CD8-positive, alpha-beta memory T cell (primary cell): Measurements from ENCODE around the gene NEU1. TPM values are rescaled to one million over a fixed set of nuclear protein-coding genes. Genes with fewer than 3 reads are reported as not detected.
"Not testable (repeated sequence)": the region's sequence is repeated elsewhere in the genome, so short reads cannot be mapped to it uniquely, and the experiment has no call there.

Experiments used
- CTCF ChIA-PET: fragments of 350-600 bp; sonication (Branson Sonifier 250); formaldehyde crosslinking; loops from one replicate; lab custom pipeline; 2021; ENCODE audit warnings: antibody characterized with exemption; lab: Charles Lee
- POLR2A ChIA-PET: fragments of 350-600 bp; sonication (Branson Sonifier 250); formaldehyde crosslinking; loops from one replicate; lab custom pipeline; 2021; ENCODE audit warnings: antibody characterized with exemption; lab: Charles Lee
- DNase-seq, 5 donors: peaks; one replicate each; pipeline versions ENCODE4 v3.0.0 to v3.0.0-alpha.2; 2020 to 2022; ENCODE audit warnings: mixed read lengths in 1 of 5
- H3K27ac ChIP-seq: one replicate; pipeline ENCODE4 v1.7.0; 2013; ENCODE audit warnings: low read depth, mild to moderate bottlenecking, low read length, moderate library complexity
- H3K27me3 ChIP-seq: 2 replicates; pipeline ENCODE4 v1.7.0; 2013; ENCODE audit warnings: low read length, mild to moderate bottlenecking; ENCODE audit not compliant: insufficient read depth, poor library complexity, severe bottlenecking
- H3K36me3 ChIP-seq: 2 replicates; pipeline ENCODE4 v1.7.0; 2013; ENCODE audit warnings: mild to moderate bottlenecking, low read length, moderate library complexity; ENCODE audit not compliant: insufficient read depth
- H3K4me1 ChIP-seq: 2 replicates; pipeline ENCODE4 v1.7.0; 2013; ENCODE audit warnings: mild to moderate bottlenecking, low read length, moderate library complexity; ENCODE audit not compliant: insufficient read depth
- H3K4me3 ChIP-seq: 2 replicates; pipeline ENCODE4 v1.7.0; 2013; ENCODE audit warnings: mild to moderate bottlenecking, low read length
- H3K9me3 ChIP-seq: 2 replicates; pipeline ENCODE4 v1.7.0; 2013; ENCODE audit warnings: mild to moderate bottlenecking, low read length
- H3K27ac Mint-ChIP-seq, 8 donors: one replicate each; pipeline ENCODE4 v1.8.0; 2020 to 2021; ENCODE audit warnings: mixed read lengths in 8 of 8, mild to moderate bottlenecking in 6 of 8, inconsistent platforms in 3 of 8, moderate library complexity in 3 of 8
- H3K27me3 Mint-ChIP-seq, 2 donors: one replicate each; pipeline ENCODE4 v1.8.0; 2020 to 2021; ENCODE audit warnings: mixed read lengths in 2 of 2, mild to moderate bottlenecking in 1 of 2, moderate library complexity in 1 of 2
- H3K36me3 Mint-ChIP-seq, 3 donors: one replicate each; pipeline ENCODE4 v1.8.0; 2020 to 2021; ENCODE audit warnings: mixed read lengths in 3 of 3, inconsistent platforms in 1 of 3, mild to moderate bottlenecking in 1 of 3
- H3K4me1 Mint-ChIP-seq, 3 donors: one replicate each; pipeline ENCODE4 v1.8.0; 2020 to 2021; ENCODE audit warnings: mixed read lengths in 3 of 3, inconsistent platforms in 1 of 3, mild to moderate bottlenecking in 1 of 3
- H3K4me3 Mint-ChIP-seq, 7 donors: one replicate each; pipeline ENCODE4 v1.8.0; 2020 to 2021; ENCODE audit warnings: mixed read lengths in 7 of 7, mild to moderate bottlenecking in 6 of 7, moderate library complexity in 4 of 7, inconsistent platforms in 2 of 7
- H3K9me3 Mint-ChIP-seq, 5 donors: one replicate each; pipeline ENCODE4 v1.8.0; 2020 to 2022; ENCODE audit warnings: mixed read lengths in 5 of 5, mild to moderate bottlenecking in 3 of 5, moderate library complexity in 2 of 5, inconsistent platforms in 1 of 5
- polyA plus RNA-seq: library from polyadenylated mRNA; unstranded; fragments of 300-500 nt; fragmentation: Illumina TruSeq; gene quantifications from one replicate; pipeline ENCODE4 v1.2.3, GENCODE V29; 2021
- total RNA-seq, 2 experiments: library from RNA; stranded (reverse); gene quantifications; one replicate each; pipeline ENCODE4 v1.2.3, GENCODE V29; 2021

Gene NEU1
- total and polyA plus RNA-seq, 3 experiments from 2014 or later = 19.0 to 25.0 (median 19.4) TPM

DNA sequence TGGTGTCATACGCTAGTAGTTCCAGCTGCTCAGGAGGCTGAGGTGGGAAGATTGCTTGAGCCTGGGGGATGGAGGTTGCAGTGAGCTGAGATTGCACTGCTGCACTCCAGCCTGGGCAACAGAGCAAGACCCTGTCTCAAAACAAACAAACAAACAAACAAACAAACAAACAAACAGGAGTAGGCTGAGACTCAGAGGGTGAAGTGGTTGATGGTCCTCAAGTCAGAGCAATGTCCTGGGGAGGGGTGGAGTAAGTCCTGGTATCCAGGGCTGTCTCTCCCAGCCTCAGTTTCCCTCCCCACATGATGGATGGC is 6.0 kb upstream of the NEU1 start:
- POLR2A ChIA-PET, H3K9me3 Mint-ChIP-seq, H3K27ac ChIP-seq, H3K27me3 ChIP-seq, H3K4me1 ChIP-seq, DNase-seq, H3K4me3 Mint-ChIP-seq, H3K9me3 ChIP-seq, H3K36me3 ChIP-seq, H3K4me1 Mint-ChIP-seq, H3K27ac Mint-ChIP-seq, H3K4me3 ChIP-seq, H3K36me3 Mint-ChIP-seq, H3K27me3 Mint-ChIP-seq: not testable (repeated sequence)
- CTCF ChIA-PET = interaction anchor here (0.9 kb wide), 2 partner anchors 15 to 19 kb away, joined by 3 to 4 read pairs; no protein-coding TSS in a partner anchor

DNA sequence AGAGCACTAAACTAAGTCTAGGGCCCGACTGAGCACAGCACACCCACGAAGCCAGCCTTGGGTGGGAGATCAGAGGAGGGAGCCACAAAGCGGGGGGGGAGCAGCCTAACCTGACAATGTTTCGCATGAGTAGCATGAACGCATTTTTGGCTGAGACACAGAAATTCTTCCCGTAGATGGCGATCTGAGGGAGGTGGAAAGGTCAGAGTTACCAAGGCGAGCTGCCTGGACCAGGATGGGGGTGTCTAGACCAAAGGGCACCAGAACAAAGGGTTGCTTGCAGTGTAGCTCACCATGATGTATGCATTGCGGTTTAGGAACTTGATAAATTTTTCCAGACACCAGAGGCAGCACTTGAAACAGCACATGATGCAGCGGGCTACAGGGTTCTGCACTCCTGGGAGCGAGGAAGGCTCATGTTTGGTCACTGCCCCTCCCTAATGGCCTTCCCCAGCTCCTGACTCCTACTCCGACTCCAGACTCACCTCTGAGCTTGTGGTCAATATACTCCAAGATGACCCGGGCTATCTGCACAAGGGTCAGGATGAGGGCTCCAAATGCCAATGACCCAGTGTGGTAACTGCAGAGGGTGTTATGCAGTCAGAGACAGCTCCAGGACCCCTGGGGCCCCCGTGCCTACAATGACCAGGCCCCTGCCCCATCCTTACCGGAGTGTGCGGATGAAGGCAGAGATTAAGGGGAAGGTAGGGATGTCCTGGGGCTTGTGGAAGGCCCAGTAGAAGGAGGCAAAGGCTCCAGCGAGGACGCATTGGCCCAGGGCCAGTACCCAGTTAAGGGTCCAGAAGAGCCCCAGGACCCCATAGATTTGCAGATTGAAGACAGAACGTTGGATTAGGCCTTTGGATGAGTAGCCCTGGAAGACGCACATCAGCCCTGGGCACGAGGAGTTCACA is 2.8 kb upstream of the NEU1 start:
- H3K4me3 Mint-ChIP-seq = peak overlapping the region in 1 of 7 donors; percentile 19
- no peaks in the 10 kb centered on the region for H3K27me3 ChIP-seq
- peaks cover 21% of the 10 kb centered on the region for H3K4me1 ChIP-seq
- DNase-seq = no peak
- ChIA-PET POLR2A (no interaction called here), CTCF (interaction anchor here (1.1 to 1.5 kb wide), 3 partner anchors 24 to 34 kb away, joined by 3 read pairs; no protein-coding TSS in a partner anchor)
- H3K4me3 ChIP-seq = no peak overlapping the region
- no peaks in the 10 kb centered on the region for H3K9me3 Mint-ChIP-seq
- H3K27ac Mint-ChIP-seq = peak overlapping the region in 4 of 8 donors; percentile 17 to 82 (median 50)
- no peak overlapping the region for H3K27ac ChIP-seq
- H3K27me3 Mint-ChIP-seq = peaks cover 0 to 4% of the 10 kb centered on the region in 2 donors
- peaks cover 2% of the 10 kb centered on the region for H3K36me3 ChIP-seq
- H3K4me1 Mint-ChIP-seq = peaks cover 25 to 26% (median 26%) of the 10 kb centered on the region in 3 donors
- no peaks in the 10 kb centered on the region for H3K9me3 ChIP-seq
- peaks cover 0 to 23% (median 0%) of the 10 kb centered on the region in 3 donors for H3K36me3 Mint-ChIP-seq

GRCh38 chr6:31864818-31865204 is 2.2 kb upstream of the NEU1 start:
- no peaks in the 10 kb centered on the region for H3K9me3 Mint-ChIP-seq
- Histone ChIP-seq H3K9me3 (no peaks in the 10 kb centered on the region), H3K4me3 (no peak overlapping the region), H3K27ac (no peak overlapping the region), H3K27me3 (no peaks in the 10 kb centered on the region), H3K4me1 (peaks cover 21% of the 10 kb centered on the region), H3K36me3 (peaks cover 8% of the 10 kb centered on the region)
- DNase-seq = no peak
- ChIA-PET CTCF (interaction anchor here (1.1 to 1.5 kb wide), 2 partner anchors 24 to 34 kb away, joined by 3 read pairs; no protein-coding TSS in a partner anchor), POLR2A (interaction anchor here (2.2 kb wide), 1 partner anchor 135 kb away, joined by 9 read pairs; the partner anchor contains the start of gene DDAH2)
- peaks cover 25 to 26% (median 26%) of the 10 kb centered on the region in 3 donors for H3K4me1 Mint-ChIP-seq
- H3K4me3 Mint-ChIP-seq = peak overlapping the region in 1 of 7 donors; percentile 19
- peak overlapping the region in 3 of 8 donors; percentile 27 to 82 (median 73) for H3K27ac Mint-ChIP-seq
- H3K36me3 Mint-ChIP-seq = peaks cover 0 to 29% (median 0%) of the 10 kb centered on the region in 3 donors
- H3K27me3 Mint-ChIP-seq = peaks cover 0 to 4% of the 10 kb centered on the region in 2 donors

- not testable (repeated sequence) for H3K9me3 Mint-ChIP-seq
- POLR2A ChIA-PET = interaction anchor here (0.6 to 2.2 kb wide), 6 partner anchors 21 to 195 kb away, joined by 3 to 12 read pairs (median 6); partner anchors contain the start of genes DDAH2, HSPA1A and HSPA1L
- H3K27ac ChIP-seq = peak overlapping the region; percentile 92
Measured at GRCh38 chr6:31864123-31864562, 1.5 kb upstream of the NEU1 start.

DNA sequence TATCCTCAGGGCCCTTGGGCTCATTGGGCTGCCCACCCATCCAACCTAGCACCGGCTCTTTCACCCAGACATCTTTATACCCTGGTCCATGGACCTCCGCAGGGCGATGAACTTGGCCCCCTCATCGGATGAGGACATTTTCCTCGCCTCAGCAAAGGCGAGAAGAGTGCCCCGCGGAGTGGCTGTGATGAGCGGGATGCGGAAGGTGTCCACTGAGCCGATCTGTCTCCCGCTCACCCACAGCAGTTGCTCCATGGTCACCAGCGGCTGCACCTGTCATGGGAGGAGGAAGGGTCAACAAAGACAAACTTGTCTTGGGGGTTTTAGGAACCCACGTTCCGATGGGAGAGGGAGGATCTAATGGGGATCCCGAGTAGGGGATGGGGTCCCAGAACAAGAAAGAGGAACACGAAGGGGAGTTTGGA is 690 bp downstream of the NEU1 start:
- H3K4me3 ChIP-seq = peak overlapping the region; percentile 87

More at GRCh38 chr6:31864123-31864562, 1.5 kb upstream of the NEU1 start:
- Mint-ChIP-seq H3K27ac (peak overlapping the region; percentile 82 to 97 (median 94)), H3K36me3 (peaks cover 0 to 36% (median 1%) of the 10 kb centered on the region in 3 donors), H3K4me1 (peaks cover 25 to 26% (median 26%) of the 10 kb centered on the region in 3 donors), H3K4me3 (peak overlapping the region; percentile 80 to 97 (median 93))
- not testable (repeated sequence) for H3K27me3 Mint-ChIP-seq, H3K27me3 ChIP-seq, H3K9me3 ChIP-seq, DNase-seq
- H3K36me3 ChIP-seq = peaks cover 15% of the 10 kb centered on the region
- CTCF ChIA-PET = interaction anchor here (0.9 to 2.2 kb wide), 11 partner anchors 10 to 318 kb away, joined by 3 to 9 read pairs (median 4); partner anchors contain the start of genes ATP6V1G2, BAG6 and GPANK1
- H3K4me3 ChIP-seq = peak overlapping the region; percentile 62
- H3K4me1 ChIP-seq = peaks cover 21% of the 10 kb centered on the region

DNA sequence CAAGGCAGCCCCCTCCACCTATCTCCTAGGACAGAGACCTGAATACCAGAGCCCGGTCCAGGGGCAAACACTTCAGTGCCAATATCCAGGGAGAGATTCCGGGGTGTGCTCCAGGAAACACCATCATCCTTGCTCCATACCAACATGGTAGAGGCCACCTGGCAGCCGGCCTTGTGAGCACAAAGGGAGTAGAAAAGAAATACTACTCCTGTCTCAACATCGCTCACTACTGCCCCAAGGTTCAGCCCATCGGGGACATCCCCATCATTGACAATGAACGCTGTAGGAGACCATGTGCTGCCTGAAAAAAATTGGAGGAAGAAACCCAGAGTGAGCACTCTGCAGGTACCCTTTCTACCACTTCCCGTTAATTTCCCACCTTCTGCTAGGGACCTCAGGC is 1.5 kb downstream of the NEU1 start:
- peaks cover 25 to 26% (median 26%) of the 10 kb centered on the region in 3 donors for H3K4me1 Mint-ChIP-seq
- H3K4me3 Mint-ChIP-seq = peak overlapping the region in 6 of 7 donors; percentile 65 to 94 (median 86)
- H3K27ac Mint-ChIP-seq = peak overlapping the region in 6 of 8 donors; percentile 27 to 95 (median 92)
- no peaks in the 10 kb centered on the region for H3K9me3 ChIP-seq
- no peaks in the 10 kb centered on the region for H3K27me3 ChIP-seq
- H3K27ac ChIP-seq = no peak overlapping the region
- H3K36me3 ChIP-seq = peaks cover 24% of the 10 kb centered on the region
- H3K4me1 ChIP-seq = peaks cover 21% of the 10 kb centered on the region
- H3K4me3 ChIP-seq = no peak overlapping the region
- peaks cover 0 to 4% of the 10 kb centered on the region in 2 donors for H3K27me3 Mint-ChIP-seq
- no peaks in the 10 kb centered on the region for H3K9me3 Mint-ChIP-seq
- H3K36me3 Mint-ChIP-seq = peaks cover 0 to 52% (median 2%) of the 10 kb centered on the region in 3 donors
- no peak for DNase-seq
- ChIA-PET POLR2A (interaction anchor here (0.5 kb wide), 1 partner anchor 198 kb away, joined by 3 read pairs; no protein-coding TSS in a partner anchor), CTCF (no interaction called here)

More for the DNA sequence above, 690 bp downstream of the NEU1 start:
- peaks cover 21% of the 10 kb centered on the region for H3K4me1 ChIP-seq
- peaks cover 25 to 26% (median 26%) of the 10 kb centered on the region in 3 donors for H3K4me1 Mint-ChIP-seq
- H3K4me3 Mint-ChIP-seq = peak overlapping the region; percentile 80 to 97 (median 93)
- no peaks in the 10 kb centered on the region for H3K9me3 Mint-ChIP-seq
- peaks cover 0 to 51% (median 2%) of the 10 kb centered on the region in 3 donors for H3K36me3 Mint-ChIP-seq
- H3K9me3 ChIP-seq = no peaks in the 10 kb centered on the region
- no peak for DNase-seq
- peaks cover 24% of the 10 kb centered on the region for H3K36me3 ChIP-seq
- CTCF ChIA-PET = interaction anchor here (1.0 to 1.6 kb wide), 4 partner anchors 27 to 268 kb away, joined by 3 read pairs; partner anchors contain the start of gene FKBPL
- POLR2A ChIA-PET = interaction anchor here (1.1 to 1.8 kb wide), 6 partner anchors 26 to 210 kb away, joined by 4 to 12 read pairs (median 6); partner anchors contain the start of genes ABHD16A, BAG6, HSPA1A and HSPA1L
- peaks cover 0 to 4% of the 10 kb centered on the region in 2 donors for H3K27me3 Mint-ChIP-seq
- H3K27ac Mint-ChIP-seq = peak overlapping the region; percentile 82 to 97 (median 94)
- peak overlapping the region; percentile 95 for H3K27ac ChIP-seq
- no peaks in the 10 kb centered on the region for H3K27me3 ChIP-seq

DNA sequence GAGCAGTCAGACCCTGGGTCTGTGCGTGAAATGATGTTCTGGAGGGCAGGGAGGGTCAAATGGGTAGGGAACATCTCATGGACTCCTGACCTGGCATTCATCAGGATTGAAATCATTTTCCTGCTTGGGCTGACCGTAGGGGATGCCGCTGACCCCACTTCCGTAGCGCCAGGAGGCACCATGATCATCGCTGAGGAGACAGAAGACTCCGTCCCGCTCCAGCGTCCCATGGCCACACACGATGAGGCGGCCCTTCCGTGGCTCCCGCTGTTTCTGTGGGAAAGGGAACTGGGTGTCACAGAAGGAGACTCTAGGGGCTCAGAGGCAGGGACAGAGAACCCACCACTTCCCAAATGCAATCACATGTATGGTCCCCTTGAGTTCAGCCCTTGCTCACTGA is 2.3 kb downstream of the NEU1 start:
- no peak for DNase-seq
- Histone ChIP-seq H3K27ac (no peak overlapping the region), H3K4me3 (no peak overlapping the region), H3K9me3 (no peaks in the 10 kb centered on the region), H3K36me3 (peaks cover 24% of the 10 kb centered on the region), H3K4me1 (peaks cover 21% of the 10 kb centered on the region), H3K27me3 (no peaks in the 10 kb centered on the region)
- Mint-ChIP-seq H3K27me3 (peaks cover 0 to 4% of the 10 kb centered on the region in 2 donors), H3K27ac (peak overlapping the region in 4 of 8 donors; percentile 24 to 61 (median 54)), H3K36me3 (peaks cover 0 to 53% (median 2%) of the 10 kb centered on the region in 3 donors), H3K9me3 (no peaks in the 10 kb centered on the region), H3K4me3 (peak overlapping the region in 4 of 7 donors; percentile 59 to 82 (median 77)), H3K4me1 (peaks cover 25 to 26% (median 26%) of the 10 kb centered on the region in 3 donors)
- ChIA-PET CTCF (no interaction called here), POLR2A (no interaction called here)
